HK-2 (cell line): ENCODE measurements around the gene EXOSC9.
"Not testable (repeated sequence)": the region's sequence is repeated elsewhere in the genome, so short reads cannot be mapped to it uniquely, and the experiment has no call there.

Experiments used
- DNase-seq: peaks from one replicate; pipeline ENCODE4 v3.0.0-alpha.2; 2018; ENCODE audit not compliant: unreplicated experiment

EXOSC9 gene

GRCh38 chr4:121800961-121801714 lies at the start of gene EXOSC9:
Gene EXOSC9, plus strand, starts transcription at chr4:121801323. Its CDS starts 102 bp downstream, at chr4:121801425.
- DNase-seq = peak; percentile 95

- DNase-seq = not testable (repeated sequence)
Measured at GRCh38 chr4:121752142-121752541, 49.0 kb upstream of the EXOSC9 start.

- DNase-seq = no peak
Measured at GRCh38 chr4:121758925-121759568, 42.1 kb upstream of the EXOSC9 start.

- no peak for DNase-seq
Measured at GRCh38 chr4:121760205-121760604, 40.9 kb upstream of the EXOSC9 start.

- DNase-seq = no peak
Measured at GRCh38 chr4:121764303-121764701, 36.8 kb upstream of the EXOSC9 start.

GRCh38 chr4:121764702-121765367 lies 36.3 kb upstream of the EXOSC9 start, which contains the start of gene SMIM43:
Gene SMIM43, minus strand, starts transcription at chr4:121765164. Its CDS starts 59 bp downstream, at chr4:121765105.
- peak; percentile 12 for DNase-seq

GRCh38 chr4:121765368-121765705 lies 35.8 kb upstream of the EXOSC9 start:
- DNase-seq = no peak

DNA sequence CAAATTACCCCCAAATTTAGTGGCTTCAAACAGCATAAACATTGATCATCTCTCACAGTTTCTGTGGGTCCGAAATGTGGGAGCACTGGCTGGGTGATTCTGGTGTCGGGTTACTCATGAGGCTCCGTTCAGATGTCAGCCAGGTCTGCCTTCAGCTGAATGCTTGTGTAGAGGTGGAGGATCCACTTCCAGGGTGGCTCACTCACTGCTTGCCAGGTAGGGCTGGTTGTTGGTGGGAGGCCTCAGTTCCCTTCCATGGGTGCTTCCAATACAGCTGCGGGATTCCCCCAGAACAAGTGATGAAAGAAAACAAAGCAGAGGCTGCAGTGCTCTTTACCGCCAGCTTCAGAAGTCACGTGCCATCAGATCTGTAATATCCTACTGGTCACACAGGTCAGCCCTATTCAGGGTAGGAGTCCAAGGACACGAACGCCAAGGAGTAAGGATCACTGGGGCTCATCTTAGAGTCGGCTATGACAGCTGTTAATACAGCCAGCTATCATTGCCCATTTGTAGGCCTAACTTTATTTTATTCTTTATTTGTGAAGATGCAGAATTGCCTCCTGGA lies 35.1 kb upstream of the EXOSC9 start:
- DNase-seq = no peak

- DNase-seq = no peak
Measured at GRCh38 chr4:121767166-121767565, 34.0 kb upstream of the EXOSC9 start.

GRCh38 chr4:121769341-121769740 lies 31.8 kb upstream of the EXOSC9 start:
- DNase-seq = no peak

GRCh38 chr4:121771869-121772268 lies 29.3 kb upstream of the EXOSC9 start:
- DNase-seq = no peak

DNA sequence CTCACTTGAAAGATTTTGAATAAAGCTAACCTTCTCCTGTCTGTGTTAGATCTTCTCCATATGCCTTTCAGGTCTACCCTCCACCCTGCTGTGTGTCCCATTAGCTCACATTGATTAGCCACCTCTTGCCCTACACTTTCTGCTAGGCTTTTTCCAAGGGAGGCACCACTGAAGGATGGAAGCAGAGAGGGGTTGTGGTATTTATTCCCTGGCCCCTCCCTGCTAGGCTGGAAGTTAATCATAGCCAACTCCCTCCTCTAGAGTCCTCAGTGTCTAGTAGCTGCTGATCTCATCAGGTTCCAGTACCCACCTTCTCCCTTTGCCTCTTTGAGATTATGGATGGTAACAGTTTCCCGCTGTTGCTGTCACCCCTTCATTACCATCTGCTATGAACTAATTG lies 27.2 kb upstream of the EXOSC9 start:
- DNase-seq = no peak

GRCh38 chr4:121776610-121777401 lies 24.3 kb upstream of the EXOSC9 start:
- no peak for DNase-seq

GRCh38 chr4:121777625-121778024 lies 23.5 kb upstream of the EXOSC9 start:
- DNase-seq = peak; percentile 50

DNA sequence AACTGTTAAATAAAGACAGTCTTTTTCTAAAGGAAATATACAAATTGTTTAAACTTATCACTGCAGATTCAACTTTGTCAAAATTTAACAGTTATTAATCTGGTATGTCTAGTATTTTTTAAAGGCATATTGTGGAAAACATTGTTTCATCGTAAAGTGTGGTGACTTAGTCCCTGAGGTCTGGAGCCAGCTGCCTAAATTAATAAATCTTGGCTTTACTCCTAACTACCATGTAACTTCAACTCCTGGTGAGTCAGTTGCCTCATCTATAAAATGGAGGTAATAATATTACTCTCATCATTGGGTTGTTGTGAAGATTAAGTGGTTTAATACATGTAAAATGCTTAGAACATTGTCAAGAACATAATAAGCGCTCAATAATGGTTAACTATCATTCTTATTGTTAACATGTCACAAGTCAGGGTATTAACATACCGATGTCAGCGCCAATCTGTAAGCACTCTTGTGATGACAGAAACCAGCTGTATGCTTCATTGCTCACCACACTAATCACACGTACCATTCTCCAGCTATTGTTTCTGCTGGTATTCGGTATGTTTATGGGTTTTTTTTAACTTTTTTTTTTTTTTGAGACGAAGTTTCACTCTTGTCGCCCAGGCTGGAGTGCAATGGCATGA lies 22.0 kb upstream of the EXOSC9 start:
- no peak for DNase-seq

DNA sequence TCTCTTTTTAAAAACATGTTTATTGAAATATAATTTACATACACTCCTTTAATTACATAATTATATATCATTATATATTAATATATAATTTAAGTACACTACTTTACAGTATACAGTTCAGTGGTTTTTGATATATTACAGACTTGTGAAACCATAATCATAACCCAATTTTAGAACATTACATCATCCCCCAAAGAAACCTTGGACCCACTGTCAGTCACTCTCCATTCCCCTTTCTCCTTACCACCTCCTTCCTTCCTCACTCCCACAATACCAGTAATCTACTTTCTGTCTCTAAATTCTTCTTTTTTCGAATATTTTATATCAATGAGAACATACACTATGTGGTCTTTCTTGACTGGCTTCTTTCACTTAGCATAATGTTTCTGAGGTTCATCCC lies 17.9 kb upstream of the EXOSC9 start:
- no peak for DNase-seq

DNA sequence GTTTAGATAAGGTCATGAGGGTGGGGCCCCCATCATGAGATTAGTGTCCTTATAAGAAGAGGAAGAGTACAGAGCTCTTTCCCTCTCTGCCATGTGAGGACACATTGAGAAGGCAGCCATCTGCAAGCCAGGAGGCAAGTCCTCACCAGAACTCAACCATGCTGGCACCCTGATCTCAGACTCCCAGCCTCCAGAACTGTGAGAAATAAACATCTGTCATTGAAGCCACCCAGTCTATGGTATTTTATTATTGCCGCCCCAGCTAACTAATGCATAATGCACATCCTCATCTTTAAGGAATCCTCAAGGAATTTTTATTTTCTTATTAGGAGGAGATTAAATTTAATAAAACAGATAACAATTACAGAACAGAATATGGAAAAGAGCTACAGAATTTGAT lies 16.7 kb upstream of the EXOSC9 start:
- no peak for DNase-seq

DNA sequence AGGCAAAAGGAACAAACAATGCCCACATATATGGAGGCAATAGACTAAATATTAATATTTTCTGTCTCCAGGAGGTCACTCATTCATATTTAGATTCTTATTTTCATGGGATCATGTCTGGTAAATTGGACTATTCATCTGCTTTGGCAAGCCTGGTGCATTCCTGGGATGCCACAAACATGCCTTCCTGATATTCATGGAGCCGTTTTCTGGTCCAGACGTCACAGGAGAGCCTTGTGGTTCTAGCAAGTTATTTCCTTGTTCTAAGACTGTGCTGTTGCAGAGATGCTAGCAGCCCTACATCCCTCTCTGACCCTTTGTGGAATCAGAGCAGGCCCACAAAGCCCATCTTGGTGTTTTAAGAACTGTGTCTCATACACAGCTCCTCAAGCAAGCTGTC lies 16.1 kb upstream of the EXOSC9 start:
- DNase-seq = peak; percentile 60

DNA sequence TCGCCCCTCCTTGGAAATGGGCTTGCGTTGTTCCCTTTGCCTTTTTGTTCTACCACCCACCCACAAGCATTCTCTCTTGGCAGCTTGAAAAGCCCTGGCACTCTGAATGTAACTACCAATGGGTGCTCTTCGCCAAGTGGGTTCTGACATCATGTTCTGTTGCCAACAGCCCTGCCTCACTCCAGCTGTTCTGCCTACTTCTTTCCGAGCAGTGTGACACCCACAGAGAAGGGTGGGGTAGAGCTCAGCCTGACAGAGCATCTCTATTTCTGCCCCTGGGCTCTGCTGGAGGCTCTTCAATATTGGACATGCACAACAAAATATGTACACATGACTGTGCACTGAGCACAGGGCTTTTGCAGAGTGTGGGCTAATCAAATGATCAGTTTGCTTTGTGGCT lies 15.6 kb upstream of the EXOSC9 start:
- no peak for DNase-seq

DNA sequence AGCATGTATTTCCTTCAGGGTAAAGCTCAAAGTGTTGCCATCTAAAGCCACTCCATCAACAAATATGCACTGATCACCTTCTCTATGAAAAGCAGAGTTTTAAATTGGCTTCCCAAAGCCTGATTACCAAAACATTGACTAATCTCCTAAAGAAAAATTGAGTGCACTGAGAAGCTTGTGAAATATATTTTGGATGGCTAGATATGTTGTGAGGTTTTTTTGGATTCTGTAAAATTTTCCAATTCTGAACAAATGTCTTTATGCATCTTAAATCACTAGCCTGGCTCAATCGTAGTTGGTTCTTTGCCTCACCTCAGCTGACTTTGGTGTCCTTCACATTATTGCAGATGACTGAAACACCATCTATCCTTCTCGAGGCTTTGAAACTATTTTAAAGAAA lies 14.9 kb upstream of the EXOSC9 start:
- DNase-seq = no peak

GRCh38 chr4:121788896-121789295 lies 12.2 kb upstream of the EXOSC9 start:
- DNase-seq = no peak
